ENCODE measurements around the gene TRDN.
"Not testable (repeated sequence)": the region's sequence is repeated elsewhere in the genome, so short reads cannot be mapped to it uniquely, and the experiment has no call there.

TRDN gene

DNA sequence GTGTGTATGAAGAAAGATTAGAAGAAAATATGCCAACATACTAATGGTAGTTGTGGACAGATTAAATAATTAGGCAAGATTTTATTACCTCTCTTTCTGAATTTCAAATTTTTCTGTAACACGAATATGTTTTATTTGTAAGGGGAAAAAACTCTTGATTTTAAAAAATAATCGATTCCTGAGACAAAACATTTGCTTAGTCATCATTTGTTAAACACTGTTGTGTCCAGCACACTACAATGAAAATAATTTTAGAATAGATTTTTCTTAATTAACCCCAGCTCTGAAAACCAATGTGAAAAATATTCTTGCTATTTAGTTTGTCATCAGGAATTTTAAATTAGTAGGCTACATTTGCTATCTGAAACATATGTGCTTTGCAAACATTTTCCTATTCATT is 253.0 kb downstream of the TRDN start:
- DNase-seq: no peak

DNA sequence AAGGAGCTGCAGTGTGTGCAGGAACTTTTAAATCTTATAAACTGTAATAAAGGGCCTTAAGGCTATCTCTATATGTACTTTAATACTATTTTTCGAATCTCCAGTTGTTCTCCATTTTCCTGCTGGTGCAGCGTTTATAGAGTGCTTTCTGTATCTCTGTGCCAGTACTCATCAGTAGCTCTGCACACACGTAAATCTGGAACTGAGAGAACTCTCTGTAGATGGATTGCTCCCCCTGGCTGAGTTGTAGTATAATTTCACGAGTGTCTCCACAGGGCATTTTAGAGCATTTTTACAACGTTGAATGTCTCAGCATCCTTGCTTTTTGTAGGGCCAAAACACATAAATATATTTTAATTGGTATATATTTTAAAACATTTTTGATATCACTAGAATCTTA is 256.5 kb downstream of the TRDN start:
- peak; percentile 3 for DNase-seq

DNA sequence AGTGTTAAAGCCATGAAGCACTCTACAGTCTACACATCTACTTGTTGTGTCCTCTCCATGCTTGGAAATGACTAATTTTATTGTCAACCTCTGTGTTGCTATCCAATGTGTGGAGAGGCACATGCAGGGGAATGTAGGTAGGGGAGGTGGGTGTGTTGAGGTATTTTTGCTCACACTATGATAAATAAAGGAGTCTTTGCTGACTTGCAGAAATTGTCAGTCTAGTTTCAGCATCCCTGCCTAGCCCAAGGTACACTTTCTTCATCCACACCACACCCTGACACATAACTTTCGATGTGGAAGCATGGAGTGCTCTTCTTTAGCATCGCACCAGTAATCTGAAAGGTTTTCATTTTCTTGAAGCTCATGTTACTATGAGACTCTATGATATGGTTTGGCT is 264.0 kb downstream of the TRDN start:
- no peak for DNase-seq

DNA sequence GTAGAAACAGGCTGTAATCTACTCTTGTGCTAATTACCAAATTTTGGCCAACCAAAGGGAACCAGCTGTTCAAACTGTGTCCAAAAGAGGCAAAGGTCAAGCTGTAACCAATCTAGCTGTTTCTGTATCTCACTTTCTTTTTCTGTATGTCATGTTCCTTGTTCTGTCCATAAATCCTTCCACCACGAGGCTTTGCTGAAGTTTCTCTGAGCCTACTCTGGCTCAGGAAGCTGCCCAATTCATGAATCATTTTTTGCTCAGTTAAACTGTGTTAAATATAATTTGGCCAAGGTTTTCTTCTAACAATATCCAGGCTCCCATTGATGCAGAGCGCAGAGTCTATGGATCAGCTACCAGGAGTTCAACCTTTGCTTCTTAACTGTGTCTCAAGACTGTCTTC is 272.8 kb downstream of the TRDN start:
- no peak for DNase-seq

DNA sequence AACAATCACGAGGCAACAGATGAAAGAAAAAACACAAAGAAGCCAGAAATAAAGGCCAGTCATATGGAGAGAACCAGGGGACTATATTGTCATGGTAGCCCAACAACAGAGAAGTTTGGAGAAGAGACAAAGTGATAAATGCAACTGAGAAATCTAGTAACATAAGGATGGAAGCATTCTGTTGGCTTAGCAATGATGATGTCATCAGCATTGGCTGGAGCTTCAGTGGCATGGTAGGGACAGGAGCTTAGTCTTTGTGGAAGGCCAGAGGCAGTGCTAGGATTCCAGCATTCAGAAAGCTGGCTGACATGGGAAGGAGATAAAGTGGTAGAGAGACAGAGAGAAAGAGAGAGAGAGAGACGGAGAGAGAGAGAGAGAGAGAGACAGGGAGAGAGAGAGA is 276.4 kb downstream of the TRDN start:
- no peak for DNase-seq

DNA sequence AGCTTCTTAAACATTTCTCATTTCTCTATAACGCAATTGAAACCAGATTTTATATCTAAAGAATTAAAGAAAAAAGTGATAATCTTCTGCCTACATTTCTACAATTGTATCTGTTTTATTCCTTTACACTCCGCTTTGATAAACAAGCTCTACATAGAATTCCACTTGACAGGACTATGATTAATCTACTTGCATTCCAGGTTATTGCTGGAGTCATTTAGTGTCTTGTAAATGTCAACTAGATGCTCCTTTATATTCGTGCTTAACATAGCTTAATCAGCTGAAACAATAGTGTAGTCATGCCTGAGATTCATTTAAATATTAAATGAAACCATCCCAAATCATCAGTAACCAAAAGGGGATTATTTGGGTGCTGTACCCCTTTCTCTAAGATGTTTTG is 284.0 kb downstream of the TRDN start:
- DNase-seq: no peak

DNA sequence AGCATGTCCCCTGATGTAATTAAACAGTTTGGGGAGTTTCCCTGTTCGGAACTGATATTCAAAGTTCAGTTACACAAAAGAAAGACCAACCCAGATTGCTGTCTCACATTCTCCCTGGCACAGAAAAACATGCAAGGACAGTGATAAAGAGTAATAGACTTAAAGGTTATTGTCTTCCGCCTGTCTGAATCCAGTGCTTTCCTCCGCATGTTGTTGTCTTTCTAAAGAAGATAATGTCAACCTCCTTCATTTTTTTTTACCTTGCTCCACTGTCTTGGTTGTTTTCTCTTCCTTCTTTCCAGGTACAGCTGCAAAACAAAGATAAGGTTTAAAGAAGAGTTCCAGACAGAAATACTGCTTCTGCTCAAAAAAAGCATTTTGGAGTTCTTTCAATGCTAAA is 284.5 kb downstream of the TRDN start:
- no peak for DNase-seq

DNA sequence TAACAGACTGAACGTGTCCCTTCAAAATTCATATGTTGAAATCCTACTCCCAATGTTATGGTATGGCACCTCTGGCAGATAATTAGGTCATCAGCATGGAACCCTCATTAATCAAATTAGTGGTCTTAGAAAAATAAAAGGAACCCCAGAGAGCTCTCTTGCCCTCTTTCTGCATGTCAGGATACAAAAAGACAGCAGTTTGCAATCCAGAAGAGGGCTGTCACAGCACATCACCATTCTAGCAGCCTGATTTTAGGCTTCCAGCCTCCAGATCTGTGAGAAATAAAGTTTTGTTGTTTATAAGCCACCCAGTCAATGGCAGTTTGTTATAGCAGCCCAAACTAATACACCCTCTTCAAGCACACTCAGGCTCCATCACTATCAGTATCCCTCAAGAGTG is 292.9 kb downstream of the TRDN start:
- no peak for DNase-seq

DNA sequence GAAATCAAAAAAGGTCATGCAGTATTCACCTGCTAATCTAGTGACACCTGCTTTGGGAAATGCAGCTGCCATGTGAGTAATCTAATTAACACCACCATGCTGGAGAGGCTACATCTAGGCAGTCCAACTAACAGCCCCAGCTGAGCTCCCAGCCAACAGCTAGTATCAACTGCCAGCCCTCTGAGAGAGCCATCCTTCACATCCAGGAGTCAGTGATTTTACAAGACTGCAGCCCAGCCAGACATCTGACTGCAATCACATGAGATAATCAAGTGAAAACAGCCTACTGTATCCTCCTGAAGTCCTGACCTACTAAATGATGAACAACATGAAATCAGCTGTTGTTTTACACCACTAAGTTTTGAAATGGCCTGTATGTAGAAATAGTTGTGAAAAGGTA is 298.4 kb downstream of the TRDN start:
- DNase-seq: no peak

DNA sequence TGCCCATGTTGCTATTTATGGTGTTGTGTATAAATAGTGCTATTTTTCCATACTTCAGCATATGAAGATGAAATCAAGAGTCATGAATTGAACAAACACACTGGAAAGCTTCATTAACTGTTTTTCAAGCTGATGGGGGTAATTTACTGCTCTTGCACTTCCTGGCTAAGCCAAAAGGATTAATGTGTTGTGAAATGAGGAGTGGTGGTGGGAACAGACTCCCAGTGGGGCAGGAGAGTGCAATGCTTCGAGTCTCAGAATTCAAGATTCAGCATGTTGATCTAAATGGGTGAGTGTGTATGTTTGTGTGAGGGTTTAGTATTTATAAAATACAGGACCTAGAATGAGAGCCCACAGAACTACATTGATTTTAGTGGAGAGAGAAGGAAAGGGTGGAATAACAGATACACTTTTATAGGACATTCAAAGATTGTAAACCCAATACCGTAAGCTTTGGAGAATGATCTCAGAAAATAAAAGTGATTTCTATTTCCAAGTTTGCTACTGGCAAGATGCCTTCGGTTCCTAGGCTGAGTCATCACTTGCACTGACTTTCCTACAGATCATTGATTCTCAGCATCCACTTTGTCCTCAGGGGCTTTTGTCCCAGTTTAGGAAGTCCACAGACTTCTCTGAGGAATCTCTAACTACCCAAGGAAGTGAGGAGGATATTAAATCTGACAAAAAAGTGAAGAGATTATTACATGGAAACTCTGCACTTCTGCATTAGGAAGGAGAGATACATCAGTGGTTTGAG is 303.6 kb downstream of the TRDN start:
- no peak for DNase-seq

DNA sequence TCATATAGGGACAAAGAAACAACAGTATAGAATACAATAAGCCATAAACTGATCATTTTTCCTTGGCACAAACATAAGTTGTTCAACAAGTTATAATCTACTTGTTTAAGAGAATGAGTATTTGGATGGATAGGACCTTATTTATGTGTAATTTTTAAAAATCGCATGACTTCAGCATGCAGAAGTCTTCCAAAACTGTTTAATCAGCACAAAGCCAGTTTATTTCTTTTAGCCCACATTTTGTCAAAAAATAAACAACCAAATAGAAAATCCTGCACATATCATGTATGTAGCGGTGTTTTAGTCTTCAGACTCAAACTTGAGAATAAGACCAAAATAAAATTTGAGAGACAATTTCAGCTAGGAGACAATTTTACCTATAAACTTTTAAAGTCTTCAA is 304.7 kb downstream of the TRDN start:
- no peak for DNase-seq

DNA sequence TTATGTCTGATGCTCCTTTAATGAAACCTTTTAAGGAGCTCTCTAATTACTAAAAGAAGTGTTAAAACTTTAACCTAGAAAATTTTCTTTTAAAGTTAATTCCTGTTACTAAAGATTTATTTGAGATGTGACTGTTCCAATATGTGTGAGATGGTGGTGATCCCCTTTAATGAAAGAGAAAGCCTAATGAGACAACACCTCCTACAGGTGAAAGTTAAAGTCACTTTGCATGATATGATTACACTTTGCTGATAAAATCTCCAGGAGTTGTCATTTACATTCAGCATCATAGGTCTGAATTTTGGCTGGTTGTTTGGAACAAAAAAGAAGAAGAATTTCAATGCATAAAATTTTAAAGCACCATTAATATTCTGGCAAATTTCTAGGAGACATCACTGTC is 307.4 kb downstream of the TRDN start:
- no peak for DNase-seq

DNA sequence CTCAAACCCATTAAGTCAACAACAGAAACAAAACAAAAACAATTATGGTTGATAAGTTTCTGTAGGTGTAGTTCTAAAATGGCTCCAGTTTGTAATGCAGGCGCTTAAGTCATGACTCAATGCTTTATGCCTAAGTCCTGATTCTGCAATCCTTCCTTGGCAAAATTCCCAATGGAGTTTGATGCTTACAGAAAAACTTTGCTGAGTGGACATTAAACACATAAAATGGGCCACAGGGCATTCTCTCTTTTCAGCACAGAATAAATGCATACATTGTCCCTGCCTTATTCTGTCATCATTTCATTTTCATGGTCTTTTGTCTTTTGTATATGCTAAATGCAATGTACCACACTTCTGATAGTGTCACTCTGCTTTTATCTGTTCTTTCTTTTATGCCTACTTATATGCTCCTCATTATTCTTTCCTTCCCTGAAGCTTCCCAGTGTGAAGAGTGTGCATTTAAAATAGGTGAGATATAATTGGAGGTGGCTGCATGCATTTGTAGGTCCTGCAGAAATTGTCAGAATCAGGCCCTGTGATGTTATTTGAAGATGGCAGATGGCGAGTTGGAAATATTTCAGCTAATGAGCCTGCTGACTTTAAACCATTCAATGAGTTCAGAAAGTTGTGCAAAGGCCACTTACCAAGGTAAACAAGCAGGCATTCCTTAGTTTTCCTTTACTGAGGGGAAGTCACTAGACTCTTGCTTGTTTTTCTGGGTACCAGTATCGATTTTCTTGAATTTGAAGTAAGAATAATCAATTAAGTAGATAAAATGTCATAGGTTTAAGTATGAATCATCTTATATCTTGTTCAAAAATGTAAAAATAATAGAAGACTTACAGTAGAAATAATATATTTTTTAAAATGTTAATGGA is 313.1 kb downstream of the TRDN start:
- no peak for DNase-seq

DNA sequence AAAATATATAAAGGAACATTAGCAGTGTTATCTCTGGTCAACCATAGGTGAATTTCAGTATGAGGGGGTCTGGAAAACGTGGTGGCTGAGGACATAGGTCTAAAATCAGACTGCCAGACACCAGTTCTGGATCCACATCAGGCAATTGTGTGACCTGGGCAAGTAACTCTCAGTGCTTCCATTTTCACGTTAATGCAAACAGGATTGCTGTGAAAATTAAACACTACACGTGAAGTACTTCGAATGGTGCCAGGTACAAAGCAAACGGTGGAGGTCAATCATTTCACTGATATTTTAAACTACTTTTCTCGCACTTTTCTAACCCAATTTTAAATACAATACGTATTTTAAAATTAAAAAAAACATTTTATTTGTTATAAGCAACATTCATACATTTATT is 315.7 kb downstream of the TRDN start:
- DNase-seq: no peak

DNA sequence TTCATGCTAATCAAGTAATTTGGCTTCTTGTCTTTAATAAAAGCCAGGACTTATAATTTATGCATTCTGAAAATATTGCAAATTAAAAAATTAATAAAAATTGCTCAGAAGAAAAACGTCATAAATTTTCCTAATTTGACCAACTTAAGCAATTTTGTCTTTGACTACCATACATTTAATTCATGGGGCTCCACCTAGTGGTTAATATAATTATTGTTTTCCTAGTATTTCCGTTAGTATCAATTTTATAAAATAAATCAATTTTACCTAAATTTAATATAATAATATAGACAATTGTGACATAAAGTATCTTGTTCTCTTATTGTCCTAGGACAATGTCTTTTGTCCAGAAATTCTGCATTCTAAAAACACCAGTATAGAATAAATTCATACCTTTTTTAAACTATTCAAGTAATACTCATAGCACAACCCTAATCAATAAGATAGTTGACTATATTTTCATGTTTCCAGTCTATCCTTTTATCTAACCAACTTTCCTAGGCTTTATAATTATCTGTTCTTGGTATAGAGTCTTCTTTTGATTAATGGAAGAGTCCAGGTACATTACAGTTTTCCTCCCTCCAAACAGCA is 319.9 kb downstream of the TRDN start:
- peak; percentile 29 for DNase-seq

DNA sequence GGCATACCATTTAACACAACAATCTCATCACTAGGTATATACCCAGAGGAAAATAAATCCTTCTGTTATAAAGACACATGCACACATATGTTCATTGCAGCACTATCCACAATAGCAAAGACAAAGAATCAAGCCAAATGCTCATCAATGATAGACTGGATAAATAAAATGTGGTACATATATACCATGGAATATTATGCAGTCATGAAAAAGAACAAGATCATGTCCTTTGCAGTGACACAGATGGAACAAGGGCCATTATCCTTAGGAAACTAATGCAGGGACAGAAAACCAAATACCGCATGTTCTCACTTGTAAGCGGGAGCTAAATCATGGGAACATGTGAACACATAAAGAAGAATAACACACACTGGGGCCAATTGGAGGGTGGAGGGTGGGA is 322.3 kb downstream of the TRDN start:
- not testable (repeated sequence) for DNase-seq

DNA sequence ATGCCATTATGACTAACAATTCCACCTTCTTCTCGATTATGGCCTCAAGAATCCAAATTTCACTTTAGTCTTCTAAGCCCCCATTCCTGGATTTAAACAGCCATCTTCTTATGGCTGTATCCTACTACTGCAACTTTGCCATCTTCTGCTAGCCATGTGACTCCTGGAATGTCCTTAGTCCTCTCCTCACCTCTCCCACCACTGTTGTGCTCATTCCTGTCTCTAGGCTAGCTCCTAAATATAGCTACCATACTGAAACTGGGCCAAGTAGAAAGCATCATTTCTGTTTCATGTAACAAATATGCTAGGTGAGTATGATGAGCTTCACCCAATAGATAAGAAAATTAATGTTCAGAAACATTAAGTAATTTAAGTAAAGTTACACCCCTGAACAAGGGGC is 327.6 kb downstream of the TRDN start:
- DNase-seq: no peak

DNA sequence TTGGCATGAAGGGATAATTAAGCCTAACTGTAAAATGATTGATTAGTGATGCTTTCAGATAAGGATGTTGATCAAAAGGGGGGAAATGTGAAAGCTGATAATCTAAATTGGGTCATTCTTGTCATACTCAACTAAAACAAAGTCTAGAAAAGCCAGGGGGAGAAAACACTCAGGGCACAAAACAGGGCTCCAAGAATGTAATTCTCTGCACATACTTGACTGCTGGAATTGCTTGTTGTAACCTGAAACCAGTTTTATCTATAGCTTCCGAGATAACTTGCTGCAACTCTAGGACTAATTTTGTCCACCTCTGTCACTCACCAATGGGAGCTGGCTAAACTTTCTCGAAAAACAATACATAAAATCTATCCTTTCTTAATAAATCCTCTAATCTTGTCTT is 330.4 kb downstream of the TRDN start:
- DNase-seq: no peak

DNA sequence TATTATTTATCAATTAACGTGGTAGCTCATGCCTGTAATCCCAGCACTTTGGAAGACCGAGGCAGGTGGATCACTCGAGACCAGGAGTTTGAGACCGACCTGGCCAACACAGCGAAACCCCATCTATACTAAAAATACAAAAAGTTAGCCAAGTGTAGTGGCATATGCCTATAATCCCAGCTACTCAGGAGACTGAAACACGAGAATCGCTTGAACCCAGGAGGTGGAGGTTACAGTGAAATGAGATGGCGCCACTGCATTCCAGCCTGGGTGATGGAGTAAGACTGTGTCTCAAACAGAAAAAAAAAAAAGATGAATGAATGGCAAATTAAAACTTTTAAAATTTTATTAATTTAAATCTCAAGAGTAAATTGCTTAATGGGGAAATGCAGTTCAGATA is 341.1 kb downstream of the TRDN start:
- DNase-seq: no peak

DNA sequence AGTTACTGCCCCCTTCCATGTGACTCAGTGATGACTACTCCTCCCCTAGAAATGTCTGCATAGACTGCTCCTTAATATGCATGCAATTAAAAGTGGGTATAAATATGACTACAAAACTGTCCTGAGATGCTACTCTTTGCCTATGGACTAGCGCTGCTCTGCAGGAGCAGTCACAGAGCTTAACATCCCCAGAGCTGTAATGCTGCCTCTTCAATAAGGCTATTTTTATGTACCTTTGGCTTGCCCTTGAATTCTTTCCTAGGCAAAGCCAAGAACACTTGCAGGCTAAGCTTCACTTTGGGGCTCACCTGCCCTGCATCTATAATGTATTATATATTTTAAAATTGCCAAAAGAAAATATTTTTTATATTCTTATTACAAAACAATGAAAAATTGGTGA is 341.6 kb downstream of the TRDN start:
- no peak for DNase-seq

DNA sequence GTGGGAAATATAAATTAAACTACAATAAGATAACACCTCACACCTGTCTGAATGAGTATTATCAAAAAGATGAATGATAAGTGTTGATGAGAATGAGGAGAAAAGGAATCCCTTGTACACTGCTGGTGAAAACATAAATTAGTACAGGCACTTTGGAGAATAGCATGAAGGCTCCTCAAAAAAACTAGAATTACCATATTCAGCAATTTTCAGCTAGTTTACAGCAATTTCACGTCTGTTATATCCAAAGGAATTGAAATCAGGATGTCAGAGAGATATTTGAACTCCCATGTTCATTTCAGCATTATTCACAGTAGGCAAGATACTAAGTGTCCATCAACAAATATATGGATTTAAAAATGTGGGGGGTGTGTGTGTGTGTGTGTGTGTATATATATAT is 348.1 kb downstream of the TRDN start:
- DNase-seq: no peak

DNA sequence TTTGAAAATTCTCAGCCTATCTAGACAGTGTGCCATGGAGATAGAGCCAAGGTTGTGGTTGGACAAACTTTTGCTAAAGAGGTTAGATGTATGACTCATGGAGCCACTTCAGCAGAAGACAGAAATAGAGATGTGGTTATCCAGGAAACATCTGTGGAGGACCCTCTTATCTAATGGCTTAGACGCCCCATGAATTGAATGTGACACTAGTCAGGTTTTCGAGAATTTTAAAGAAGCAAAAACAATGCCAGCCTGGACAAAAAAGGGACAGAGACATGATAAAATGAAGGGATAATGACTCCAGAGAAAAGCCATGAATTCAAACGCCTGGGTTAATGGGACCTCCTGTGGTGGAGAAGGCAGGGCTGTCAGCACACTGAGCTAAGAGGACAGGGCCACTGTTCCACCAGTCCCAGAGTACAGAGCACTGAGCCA is 360.2 kb downstream of the TRDN start:
- peak; percentile 43 for DNase-seq

DNA sequence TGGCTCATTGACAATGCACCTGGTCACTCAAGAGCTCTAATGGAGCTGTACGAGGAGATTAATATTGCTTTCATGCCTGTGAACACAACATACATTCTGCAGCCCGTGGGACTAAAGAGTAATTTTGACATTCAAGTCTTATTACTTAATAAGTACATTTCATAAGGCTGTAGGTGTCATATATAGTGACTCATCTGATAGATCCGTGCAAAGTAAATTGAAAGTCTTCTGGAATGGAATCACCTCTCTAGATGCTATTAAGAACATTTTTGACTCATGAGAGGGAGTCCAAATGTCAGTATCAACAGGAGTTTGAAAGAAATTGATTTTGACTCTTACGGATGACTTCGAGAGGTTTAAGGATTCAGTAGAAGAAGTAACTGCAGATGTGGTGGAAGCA is 372.8 kb downstream of the TRDN start:
- no peak for DNase-seq

DNA sequence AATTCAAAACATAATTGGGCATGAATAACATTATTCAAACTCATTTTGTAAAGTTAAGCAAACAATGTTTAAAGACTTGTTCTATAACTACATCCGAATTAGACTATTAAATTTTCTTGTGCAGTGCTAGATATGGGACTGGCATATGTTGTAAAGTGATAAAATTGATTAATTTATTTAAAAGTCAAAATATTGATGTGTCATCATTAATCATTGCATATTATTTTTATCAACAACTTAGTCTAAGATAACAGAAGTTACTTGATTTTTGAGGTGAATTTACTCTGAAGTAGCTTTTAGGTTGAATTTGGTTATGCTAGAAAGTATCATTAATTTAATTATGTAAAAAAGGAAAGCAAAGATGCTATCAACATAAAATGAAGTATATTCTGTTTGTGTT is 396.1 kb downstream of the TRDN start:
- DNase-seq: no peak
